HG03432 (cell line): ENCODE data around the gene HOOK2.
"Not testable (repeated sequence)": the region's sequence is repeated elsewhere in the genome, so short reads cannot be mapped to it uniquely, and the experiment has no call there.

Experiments used
- ATAC-seq: cut with Tn5 transposase; IDR thresholded peaks from one replicate; pipeline ENCODE4 v1.9.1; 2021; ENCODE audit warnings: mild to moderate bottlenecking, moderate library complexity; ENCODE audit not compliant: unreplicated experiment

Gene HOOK2

GRCh38 chr19:12774588-12775555 lies at the start of gene HOOK2:
Gene HOOK2, minus strand, starts transcription at chr19:12775552. Its CDS starts 103 bp downstream, at chr19:12775449.
- no peak for ATAC-seq

GRCh38 chr19:12821761-12822160 lies 46.4 kb upstream of the HOOK2 start:
- ATAC-seq, result no peak

- ATAC-seq, result not testable (repeated sequence)
These were observed 42.5 kb upstream of the HOOK2 start for GRCh38 chr19:12817810-12818209.

GRCh38 chr19:12817188-12817587 lies 41.8 kb upstream of the HOOK2 start:
- ATAC-seq, result not testable (repeated sequence)

- ATAC-seq, result no peak
These were observed 39.7 kb upstream of the HOOK2 start for GRCh38 chr19:12815088-12815487.

- ATAC-seq, result peak; percentile 83
These were observed 31.1 kb upstream of the HOOK2 start, which contains the start of gene RNASEH2A for GRCh38 chr19:12806242-12807081. Gene RNASEH2A, plus strand, starts transcription at chr19:12806584. Its CDS starts 90 bp downstream, at chr19:12806674.

- no peak for ATAC-seq
These were observed 28.7 kb upstream of the HOOK2 start for GRCh38 chr19:12804051-12804450.

- no peak for ATAC-seq
These were observed 27.1 kb upstream of the HOOK2 start for GRCh38 chr19:12802267-12803106.

- no peak for ATAC-seq
These were observed 26.3 kb upstream of the HOOK2 start, which contains the start of the genes PRDX2 and THSD8 for GRCh38 chr19:12801466-12802266. Gene PRDX2, minus strand, starts transcription at chr19:12801800. Its CDS starts 539 bp downstream, at chr19:12801261. Gene THSD8, plus strand, starts transcription at chr19:12802069. Its CDS starts 3 bp downstream, at chr19:12802072.

GRCh38 chr19:12800923-12801465 lies 25.6 kb upstream of the HOOK2 start:
- ATAC-seq, result no peak

GRCh38 chr19:12800466-12800770 lies 25.1 kb upstream of the HOOK2 start:
- no peak for ATAC-seq

- ATAC-seq, result no peak
These were observed 24.6 kb upstream of the HOOK2 start for GRCh38 chr19:12799742-12800465.

GRCh38 chr19:12797607-12798006 lies 22.3 kb upstream of the HOOK2 start:
- ATAC-seq, result not testable (repeated sequence)

- ATAC-seq, result no peak
These were observed 21.8 kb upstream of the HOOK2 start for GRCh38 chr19:12797141-12797587.

- no peak for ATAC-seq
These were observed 21.1 kb upstream of the HOOK2 start for GRCh38 chr19:12796146-12797071.

GRCh38 chr19:12794971-12795381 lies 19.6 kb upstream of the HOOK2 start:
- no peak for ATAC-seq

GRCh38 chr19:12794196-12794941 lies 19.0 kb upstream of the HOOK2 start:
- ATAC-seq, result no peak
